SK-N-SH treated with all-trans-retinoic acid at 6 μM for 48 hours (cell line): Measurements from ENCODE around the gene GRAPL.
"Not testable (repeated sequence)": the region's sequence is repeated elsewhere in the genome, so short reads cannot be mapped to it uniquely, and the experiment has no call there.

ENCODE experiments used
- ATAC-seq: fragments of 200-7000 bp; cut with Tn5 transposase; 3 replicates; pipeline ENCODE4 v1.9.1; 2020; ENCODE audit warnings: mild to moderate bottlenecking, moderate library complexity

The GRAPL gene

DNA sequence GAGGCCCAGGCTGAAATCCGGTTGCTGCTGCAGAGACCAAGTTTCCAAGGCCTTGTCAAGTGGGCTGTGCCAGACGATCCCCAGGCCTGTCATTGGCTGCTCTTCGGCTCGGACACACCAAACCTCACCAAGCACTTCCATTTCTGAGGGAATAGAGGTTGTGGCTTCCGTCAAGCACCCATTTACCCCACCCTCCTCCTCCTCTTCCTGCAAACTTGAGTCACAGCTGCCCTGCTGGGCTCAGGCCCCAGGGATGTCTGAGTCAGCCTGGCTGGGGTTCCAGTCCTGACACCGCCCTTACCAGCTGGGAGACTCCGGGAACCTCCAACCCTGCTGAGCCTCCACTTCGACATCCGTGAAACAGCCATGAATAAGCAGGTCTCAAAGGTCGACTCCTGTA, 31.1 kb downstream of the GRAPL start:
- ATAC-seq: peak; percentile 90

DNA sequence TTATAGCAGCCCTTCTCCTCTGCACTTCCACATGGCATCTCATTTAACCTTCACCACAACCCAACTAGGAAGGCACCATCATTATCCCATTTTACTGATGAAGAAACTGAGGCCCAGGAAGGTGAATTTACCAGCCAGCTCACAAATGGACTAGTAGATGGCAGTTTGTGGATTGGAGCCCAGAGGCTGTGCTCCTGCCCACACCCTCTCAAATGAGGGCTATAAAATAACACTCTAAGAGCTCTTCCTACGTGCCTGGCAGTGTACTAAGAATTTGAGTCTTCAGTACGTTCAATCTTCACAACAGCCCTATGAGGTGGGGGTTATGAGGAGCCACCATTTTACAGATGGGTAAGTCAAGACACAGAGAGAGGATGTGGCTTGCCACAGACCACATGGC, 31.5 kb downstream of the GRAPL start:
- not testable (repeated sequence) for ATAC-seq

DNA sequence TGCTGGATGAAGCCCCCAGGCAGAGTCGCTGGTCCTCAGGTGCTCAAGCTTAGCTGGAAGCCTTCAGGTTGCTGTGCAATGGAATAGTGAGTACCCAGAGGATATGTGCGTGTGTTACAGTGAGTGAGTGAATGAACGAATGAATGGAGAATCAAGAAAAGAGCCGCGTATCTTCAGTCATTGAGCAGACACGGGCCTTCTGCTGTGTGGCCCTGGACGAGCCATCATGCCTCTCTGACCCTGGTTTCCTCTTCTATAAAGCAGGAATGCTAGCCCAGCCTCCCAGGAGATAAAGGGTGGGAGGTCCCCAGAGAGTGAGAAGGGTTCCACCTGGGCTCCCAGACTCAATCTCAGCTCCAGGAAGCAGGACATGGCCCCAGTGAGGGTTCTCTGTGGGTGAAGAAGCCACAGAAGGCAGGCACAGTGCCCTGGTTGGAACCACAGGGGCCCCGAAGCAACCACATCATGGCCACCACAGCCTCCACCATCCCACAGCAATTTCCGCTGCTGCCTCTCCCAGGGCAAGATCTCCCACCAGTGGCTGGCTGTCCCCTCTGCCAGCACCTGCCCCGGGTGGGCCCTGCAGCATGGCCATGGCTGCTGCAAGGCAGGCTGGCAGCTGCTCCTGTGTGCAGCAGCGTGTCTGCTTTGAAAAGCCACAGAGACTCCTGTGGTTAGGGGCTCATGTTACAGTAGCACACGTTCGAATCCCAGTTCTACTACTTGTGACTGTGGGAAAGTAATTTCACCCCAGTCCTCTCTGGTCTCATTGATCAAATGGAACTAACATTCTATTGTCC, 34.1 kb downstream of the GRAPL start:
- not testable (repeated sequence) for ATAC-seq

DNA sequence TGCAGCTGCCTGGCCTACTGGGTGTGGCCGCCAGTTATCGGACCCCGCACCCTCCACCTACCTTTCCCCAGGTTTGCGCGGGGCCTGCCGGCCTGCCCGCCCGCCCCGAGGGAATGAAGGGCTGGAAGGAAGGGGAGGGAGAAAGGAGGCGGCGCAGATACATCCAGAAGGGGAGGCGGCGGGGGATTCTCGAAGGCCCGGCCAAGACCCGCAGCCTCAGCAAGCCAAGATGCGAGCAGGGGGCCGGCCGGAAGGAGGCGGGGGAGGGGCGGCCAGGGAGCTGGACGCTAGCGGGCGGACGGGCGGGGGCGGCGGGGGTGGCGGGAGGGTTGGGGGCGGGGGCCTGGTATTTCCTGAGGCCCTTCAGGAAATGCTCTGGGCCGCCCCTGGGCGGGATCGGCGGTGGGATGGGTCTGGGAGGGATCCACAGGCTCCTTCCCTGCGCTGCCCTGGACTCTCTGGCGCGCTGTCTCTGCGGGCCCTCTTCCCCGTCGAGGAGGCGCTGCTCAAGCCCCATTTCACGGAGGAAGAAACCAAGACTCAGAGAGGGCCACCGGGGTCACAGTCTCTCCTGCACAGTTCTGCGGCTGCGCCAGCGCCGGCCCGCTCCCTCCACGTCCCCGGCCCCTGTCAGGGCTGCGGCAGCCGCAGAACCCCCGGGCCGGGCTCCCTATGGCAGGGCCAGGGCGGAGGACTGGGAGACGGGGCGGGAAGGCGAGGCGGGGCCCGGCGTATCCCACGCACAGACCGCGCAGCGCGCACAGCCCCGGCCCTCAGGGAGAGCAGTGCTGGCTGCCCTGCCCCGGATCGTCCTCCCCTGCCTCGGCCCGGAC, 35.2 kb downstream of the GRAPL start:
- peak; percentile 49 for ATAC-seq

DNA sequence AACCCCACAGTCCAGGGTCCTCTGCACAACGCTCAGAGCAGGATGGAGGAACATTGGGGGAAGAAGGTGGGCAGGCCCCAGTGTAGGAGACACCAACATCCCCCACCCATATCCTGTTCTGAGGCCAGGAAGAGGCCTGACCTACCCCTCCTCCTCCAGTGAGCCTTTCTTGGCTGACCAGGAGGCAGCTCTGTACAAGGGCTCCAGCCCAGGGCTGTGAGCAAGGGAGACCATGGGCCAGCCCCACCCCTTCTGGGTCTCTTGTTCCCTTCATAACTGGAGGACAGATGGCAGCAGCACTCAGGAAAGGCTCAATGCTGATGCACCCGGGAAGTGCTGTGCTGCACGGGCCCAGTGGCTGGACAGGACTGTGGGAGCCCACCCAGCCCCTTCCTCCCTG, 47.0 kb downstream of the GRAPL start:
- peak; percentile 41; the same call in 2 of the 3 replicates for ATAC-seq

DNA sequence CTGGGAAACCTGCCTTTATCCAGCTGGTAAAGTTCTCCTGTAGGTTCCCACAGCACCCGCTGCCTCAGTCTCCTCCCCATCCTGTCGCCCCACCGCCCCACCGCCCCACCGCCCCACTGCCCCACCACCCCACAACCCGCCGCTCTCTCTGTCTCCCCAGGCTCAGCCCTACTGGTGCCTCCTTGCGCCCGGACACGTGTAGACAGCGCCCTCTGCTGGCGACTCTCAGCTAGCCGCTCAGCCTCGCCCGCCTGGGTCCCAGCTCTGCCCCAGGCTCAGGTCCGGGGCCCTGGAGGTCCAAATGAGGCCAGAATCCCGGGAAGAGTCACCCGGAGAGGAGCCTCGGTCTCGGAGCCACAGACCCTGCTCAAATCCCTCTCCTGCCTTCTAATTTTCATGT, 48.0 kb downstream of the GRAPL start:
- ATAC-seq: peak; percentile 99

DNA sequence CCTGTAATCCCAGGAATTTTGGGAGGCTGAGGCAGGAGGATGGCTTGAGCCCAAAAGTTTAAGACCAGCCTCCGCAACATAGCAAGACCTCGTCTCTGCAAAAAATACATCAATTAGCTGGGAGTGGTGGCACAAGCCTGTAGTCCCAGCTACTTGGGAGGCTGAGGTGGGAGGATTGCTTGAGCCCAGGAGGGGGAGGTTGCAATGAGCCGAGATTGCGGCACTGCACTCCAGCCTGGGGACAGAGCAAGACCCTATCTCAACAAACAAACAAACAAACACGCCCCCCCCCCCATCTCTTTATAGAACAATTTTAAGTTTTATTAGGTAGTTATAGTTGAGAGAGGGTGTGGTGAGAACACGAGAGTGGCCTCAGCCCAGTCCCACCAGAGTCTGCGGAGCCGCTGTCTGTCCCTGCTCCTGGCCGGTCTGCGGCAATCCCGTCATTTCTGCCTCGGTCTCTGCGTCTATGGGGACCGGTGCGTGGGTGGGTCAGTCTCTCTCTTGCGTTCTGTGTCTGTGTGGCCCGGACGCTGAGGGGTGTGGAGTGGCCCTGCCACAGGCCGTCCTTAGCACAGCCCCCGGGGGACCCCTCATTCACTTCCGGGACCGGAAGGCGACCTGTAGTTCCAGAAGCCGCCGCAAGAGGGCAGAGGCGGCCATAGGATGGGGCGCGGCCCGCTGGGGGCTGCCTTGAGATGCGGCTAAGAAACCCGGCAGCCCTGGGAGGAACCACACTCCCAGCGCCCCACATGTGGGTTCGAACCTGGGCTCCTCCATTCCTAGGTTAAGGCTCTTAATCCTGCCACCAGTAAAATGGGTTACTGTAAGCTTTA, 53.9 kb downstream of the GRAPL start:
- ATAC-seq: peak; percentile 97

DNA sequence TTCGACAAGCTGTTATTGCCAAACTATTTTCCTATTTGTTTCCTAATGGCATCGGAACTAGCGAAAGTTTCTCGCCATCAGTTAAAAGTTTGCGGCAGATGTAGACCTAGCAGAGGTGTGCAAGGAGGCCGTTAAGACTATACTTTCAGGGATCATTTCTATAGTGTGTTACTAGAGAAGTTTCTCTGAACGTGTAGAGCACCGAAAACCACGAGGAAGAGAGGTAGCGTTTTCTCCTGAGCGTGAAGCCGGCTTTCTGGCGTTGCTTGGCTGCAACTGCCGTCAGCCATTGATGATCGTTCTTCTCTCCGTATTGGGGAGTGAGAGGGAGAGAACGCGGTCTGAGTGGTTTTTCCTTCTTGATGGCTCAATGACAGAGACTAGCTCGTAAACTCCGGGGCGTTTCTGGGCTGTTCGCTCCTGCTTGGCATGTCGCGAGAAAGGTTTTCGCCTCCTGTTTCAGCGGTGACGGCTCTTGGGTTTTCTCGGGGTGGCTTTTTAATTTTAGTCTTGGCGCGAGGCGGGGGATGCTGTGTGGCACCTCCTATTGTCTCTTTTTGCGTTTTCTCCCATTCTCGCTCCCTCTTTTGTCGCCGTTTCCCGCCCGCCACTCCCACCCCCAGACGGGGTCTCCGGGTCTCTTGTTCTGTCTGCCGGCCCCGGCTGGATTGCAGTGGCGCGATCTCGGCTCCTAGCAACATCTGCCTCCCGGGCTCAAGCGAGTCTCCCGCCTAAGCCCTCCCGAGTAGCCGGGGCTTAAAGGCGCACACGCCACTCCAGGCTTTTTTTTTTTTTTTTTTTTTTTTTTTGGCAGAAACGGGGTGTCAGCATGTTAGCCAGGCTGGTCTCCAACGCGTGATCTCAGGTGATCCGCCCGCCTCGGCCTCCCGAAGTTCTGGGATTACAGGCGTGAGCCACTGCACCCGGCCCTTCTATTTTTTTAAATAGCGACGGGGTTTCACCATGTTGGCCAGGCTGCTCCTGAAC, 60.8 kb downstream of the GRAPL start:
- peak; percentile 51 for ATAC-seq

DNA sequence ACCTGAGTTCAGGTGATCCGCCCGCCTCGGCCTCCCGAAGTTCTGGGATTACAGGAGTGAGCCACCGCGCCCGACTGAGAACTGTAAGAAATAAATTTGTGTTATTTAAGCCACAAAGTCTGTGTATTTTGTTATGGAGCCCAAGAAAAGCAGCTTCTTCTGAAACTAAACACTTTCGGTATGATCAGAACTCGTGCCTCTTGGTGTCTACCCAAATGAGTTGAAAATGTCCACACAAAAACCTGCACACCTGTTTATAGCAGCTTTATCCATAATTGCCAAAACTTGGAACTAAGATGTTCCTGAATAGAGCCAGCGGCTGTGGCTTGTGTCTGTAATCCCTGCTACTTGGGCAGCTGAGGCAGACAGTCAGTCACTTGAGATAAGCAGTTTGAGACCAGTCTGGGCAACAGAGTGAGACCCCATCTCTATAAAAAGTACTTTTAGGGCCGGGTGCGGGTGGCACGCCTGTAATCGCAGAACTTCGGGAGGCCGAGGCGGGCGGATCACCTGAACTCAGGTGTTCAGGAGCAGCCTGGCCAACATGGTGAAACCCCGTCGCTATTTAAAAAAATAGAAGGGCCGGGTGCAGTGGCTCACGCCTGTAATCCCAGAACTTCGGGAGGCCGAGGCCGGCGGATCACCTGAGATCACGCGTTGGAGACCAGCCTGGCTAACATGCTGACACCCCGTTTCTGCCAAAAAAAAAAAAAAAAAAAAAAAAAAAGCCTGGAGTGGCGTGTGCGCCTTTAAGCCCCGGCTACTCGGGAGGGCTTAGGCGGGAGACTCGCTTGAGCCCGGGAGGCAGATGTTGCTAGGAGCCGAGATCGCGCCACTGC, 61.7 kb downstream of the GRAPL start:
- ATAC-seq: peak; percentile 95

DNA sequence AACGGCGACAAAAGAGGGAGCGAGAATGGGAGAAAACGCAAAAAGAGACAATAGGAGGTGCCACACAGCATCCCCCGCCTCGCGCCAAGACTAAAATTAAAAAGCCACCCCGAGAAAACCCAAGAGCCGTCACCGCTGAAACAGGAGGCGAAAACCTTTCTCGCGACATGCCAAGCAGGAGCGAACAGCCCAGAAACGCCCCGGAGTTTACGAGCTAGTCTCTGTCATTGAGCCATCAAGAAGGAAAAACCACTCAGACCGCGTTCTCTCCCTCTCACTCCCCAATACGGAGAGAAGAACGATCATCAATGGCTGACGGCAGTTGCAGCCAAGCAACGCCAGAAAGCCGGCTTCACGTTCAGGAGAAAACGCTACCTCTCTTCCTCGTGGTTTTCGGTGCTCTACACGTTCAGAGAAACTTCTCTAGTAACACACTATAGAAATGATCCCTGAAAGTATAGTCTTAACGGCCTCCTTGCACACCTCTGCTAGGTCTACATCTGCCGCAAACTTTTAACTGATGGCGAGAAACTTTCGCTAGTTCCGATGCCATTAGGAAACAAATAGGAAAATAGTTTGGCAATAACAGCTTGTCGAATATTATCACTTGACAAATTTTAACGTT, 62.5 kb downstream of the GRAPL start:
- ATAC-seq: peak; percentile 20

DNA sequence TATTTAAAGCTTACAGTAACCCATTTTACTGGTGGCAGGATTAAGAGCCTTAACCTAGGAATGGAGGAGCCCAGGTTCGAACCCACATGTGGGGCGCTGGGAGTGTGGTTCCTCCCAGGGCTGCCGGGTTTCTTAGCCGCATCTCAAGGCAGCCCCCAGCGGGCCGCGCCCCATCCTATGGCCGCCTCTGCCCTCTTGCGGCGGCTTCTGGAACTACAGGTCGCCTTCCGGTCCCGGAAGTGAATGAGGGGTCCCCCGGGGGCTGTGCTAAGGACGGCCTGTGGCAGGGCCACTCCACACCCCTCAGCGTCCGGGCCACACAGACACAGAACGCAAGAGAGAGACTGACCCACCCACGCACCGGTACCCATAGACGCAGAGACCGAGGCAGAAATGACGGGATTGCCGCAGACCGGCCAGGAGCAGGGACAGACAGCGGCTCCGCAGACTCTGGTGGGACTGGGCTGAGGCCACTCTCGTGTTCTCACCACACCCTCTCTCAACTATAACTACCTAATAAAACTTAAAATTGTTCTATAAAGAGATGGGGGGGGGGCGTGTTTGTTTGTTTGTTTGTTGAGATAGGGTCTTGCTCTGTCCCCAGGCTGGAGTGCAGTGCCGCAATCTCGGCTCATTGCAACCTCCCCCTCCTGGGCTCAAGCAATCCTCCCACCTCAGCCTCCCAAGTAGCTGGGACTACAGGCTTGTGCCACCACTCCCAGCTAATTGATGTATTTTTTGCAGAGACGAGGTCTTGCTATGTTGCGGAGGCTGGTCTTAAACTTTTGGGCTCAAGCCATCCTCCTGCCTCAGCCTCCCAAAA, 69.2 kb downstream of the GRAPL start:
- ATAC-seq: peak; percentile 96

DNA sequence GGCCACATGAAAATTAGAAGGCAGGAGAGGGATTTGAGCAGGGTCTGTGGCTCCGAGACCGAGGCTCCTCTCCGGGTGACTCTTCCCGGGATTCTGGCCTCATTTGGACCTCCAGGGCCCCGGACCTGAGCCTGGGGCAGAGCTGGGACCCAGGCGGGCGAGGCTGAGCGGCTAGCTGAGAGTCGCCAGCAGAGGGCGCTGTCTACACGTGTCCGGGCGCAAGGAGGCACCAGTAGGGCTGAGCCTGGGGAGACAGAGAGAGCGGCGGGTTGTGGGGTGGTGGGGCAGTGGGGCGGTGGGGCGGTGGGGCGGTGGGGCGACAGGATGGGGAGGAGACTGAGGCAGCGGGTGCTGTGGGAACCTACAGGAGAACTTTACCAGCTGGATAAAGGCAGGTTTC, 75.1 kb downstream of the GRAPL start:
- ATAC-seq: peak; percentile 99

DNA sequence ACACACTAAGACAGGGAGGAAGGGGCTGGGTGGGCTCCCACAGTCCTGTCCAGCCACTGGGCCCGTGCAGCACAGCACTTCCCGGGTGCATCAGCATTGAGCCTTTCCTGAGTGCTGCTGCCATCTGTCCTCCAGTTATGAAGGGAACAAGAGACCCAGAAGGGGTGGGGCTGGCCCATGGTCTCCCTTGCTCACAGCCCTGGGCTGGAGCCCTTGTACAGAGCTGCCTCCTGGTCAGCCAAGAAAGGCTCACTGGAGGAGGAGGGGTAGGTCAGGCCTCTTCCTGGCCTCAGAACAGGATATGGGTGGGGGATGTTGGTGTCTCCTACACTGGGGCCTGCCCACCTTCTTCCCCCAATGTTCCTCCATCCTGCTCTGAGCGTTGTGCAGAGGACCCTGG, 76.0 kb downstream of the GRAPL start:
- ATAC-seq: peak; percentile 27
